PC-3 (cell line): ENCODE results near the gene SLC35F3.

Source experiments
- CTCF ChIP-seq: fragments of 300-600 bp; sonication (generic); conservative IDR thresholded peaks from 2 replicates; pipeline ENCODE4 v1.5.1; 2017; ENCODE audit warnings: antibody characterized with exemption, low read depth, mild to moderate bottlenecking, low read length
- EZH2 ChIP-seq: fragments of 300-600 bp; sonication (generic); IDR thresholded peaks from one replicate; pipeline ENCODE4 v1.6.1; 2017; ENCODE audit warnings: antibody characterized with exemption, mild to moderate bottlenecking, low read length; ENCODE audit not compliant: unreplicated experiment
- EZH2phosphoT487 ChIP-seq: fragments of 300-600 bp; sonication (generic); IDR thresholded peaks from 2 replicates; pipeline ENCODE4 v1.6.1; 2018; ENCODE audit warnings: mild to moderate bottlenecking, antibody characterized with exemption, low read length, borderline replicate concordance

- no peak for TF ChIP-seq CTCF
- TF ChIP-seq EZH2phosphoT487, result no peak
- no peak for TF ChIP-seq EZH2
Observed at GRCh38 chr1:234134878-234135277, 230.4 kb downstream of the SLC35F3 start.
